Gastroesophageal sphincter (tissue), 4 donors: Measurements from ENCODE around the gene SMAD4. TPM values are rescaled to one million over a fixed set of nuclear protein-coding genes. Genes with fewer than 3 reads are reported as not detected.
A peak's percentile ranks its signal among the peaks of the same experiment; 100 is the strongest.

Experiments used
- ATAC-seq: fragments of 150-250 bp; one replicate; pipeline ENCODE4 v1.9.1; 2016; ENCODE audit warnings: mild to moderate bottlenecking, moderate library complexity
- H3K27ac ChIP-seq, 4 donors: fragments of 200-600 bp; sonication (generic) in 3 of 4; 1 replicate in 3 of 4; 2 replicates in 1 of 4; pipeline ENCODE4 v1.5.1; 2016 to 2019
- H3K27me3 ChIP-seq: fragments of 200-600 bp; sonication (generic); one replicate; pipeline ENCODE4 v1.5.1; 2019
- H3K36me3 ChIP-seq, 2 donors: fragments of 200-600 bp; sonication (generic); one replicate each; pipeline ENCODE4 v1.5.1; 2019; ENCODE audit warnings: control low read depth in 1 of 2
- H3K4me1 ChIP-seq, 3 donors: fragments of 200-600 bp; sonication (generic); 1 replicate in 2 of 3; 2 replicates in 1 of 3; pipeline ENCODE4 v1.5.1; 2016 to 2019; ENCODE audit warnings: control low read depth in 2 of 3
- H3K4me3 ChIP-seq, 2 donors: fragments of 200-600 bp; sonication (generic); one replicate each; pipeline ENCODE4 v1.5.1; 2019; ENCODE audit warnings: mild to moderate bottlenecking in 1 of 2, moderate library complexity in 1 of 2
- H3K9me3 ChIP-seq, 3 donors: fragments of 200-600 bp; sonication (generic); one replicate each; pipeline ENCODE4 v1.5.1; 2017 to 2019; ENCODE audit warnings: control low read depth in 2 of 3
- EP300 ChIP-seq: sonication (generic); formaldehyde crosslinking; IDR thresholded peaks from one replicate; pipeline ENCODE4 v1.6.1; 2017; ENCODE audit warnings: antibody characterized with exemption, mild to moderate bottlenecking
- POLR2A ChIP-seq, 2 donors: fragments of 450-650 bp; IDR thresholded peaks; one replicate each; pipeline ENCODE4 v1.6.1; 2017; ENCODE audit warnings: antibody characterized with exemption in 2 of 2, mild to moderate bottlenecking in 2 of 2, moderate library complexity in 1 of 2
- POLR2AphosphoS5 ChIP-seq: sonication (generic); formaldehyde crosslinking; IDR thresholded peaks from one replicate; pipeline ENCODE4 v1.6.1; 2017; ENCODE audit warnings: antibody characterized with exemption
- WGBS, 2 donors: methylation state at CpG; one replicate each; pipeline ENCODE4 v1.1.5; 2018; ENCODE audit warnings: low coverage in 1 of 2; 5-methylcytosine and 5-hydroxymethylcytosine counted together
- total RNA-seq, 4 donors: library from RNA; depleted of rRNA; stranded (reverse); fragments of >200 nt; gene quantifications; one replicate each; pipeline ENCODE4 v1.1.0, GENCODE V29; 2016
- TF ChIP-seq, protein P1 (sequence below), 4 experiments: fragments of 200-600 bp in 2 of 4; fragments of 450-650 bp in 2 of 4; sonication (generic) in 1 of 4; IDR thresholded peaks; one replicate each; pipeline ENCODE4 v1.5.1; 2017 to 2019; ENCODE audit warnings: antibody characterized with exemption in 4 of 4, mild to moderate bottlenecking in 2 of 4, moderate library complexity in 2 of 4

Gene SMAD4
- total RNA-seq, 4 donors from 2014 or later = 132 to 170 (median 137) TPM

DNA sequence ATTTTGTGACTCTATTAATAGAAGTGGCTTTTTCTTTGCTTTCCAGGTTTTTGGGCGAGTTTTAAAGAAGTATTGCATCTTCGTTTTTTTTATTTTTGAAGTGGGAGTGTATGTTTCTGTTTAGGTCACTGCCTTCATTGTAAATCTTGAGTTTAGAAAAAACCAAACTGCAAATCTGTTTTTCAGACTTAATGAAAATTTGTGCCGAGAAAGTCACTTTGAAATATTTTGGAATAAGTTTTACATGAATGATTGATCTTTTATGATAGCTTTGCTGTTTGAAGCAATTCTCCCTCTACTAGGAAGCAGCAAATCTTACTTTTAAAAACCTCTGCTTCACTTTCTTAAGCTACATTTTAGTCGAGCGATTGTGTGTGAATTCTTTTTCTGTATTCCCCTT is 2.2 kb downstream of the SMAD4 start:
- no peaks in the 10 kb centered on the region for H3K27me3 ChIP-seq
- WGBS, 2 donors = 6 to 15% methylated on average over 5 of the region's 5 CpGs
- H3K9me3 ChIP-seq = no peaks in the 10 kb centered on the region
- peak overlapping the region; percentile 5 to 99 (median 54) for H3K27ac ChIP-seq
- TF ChIP-seq, protein P1, sequence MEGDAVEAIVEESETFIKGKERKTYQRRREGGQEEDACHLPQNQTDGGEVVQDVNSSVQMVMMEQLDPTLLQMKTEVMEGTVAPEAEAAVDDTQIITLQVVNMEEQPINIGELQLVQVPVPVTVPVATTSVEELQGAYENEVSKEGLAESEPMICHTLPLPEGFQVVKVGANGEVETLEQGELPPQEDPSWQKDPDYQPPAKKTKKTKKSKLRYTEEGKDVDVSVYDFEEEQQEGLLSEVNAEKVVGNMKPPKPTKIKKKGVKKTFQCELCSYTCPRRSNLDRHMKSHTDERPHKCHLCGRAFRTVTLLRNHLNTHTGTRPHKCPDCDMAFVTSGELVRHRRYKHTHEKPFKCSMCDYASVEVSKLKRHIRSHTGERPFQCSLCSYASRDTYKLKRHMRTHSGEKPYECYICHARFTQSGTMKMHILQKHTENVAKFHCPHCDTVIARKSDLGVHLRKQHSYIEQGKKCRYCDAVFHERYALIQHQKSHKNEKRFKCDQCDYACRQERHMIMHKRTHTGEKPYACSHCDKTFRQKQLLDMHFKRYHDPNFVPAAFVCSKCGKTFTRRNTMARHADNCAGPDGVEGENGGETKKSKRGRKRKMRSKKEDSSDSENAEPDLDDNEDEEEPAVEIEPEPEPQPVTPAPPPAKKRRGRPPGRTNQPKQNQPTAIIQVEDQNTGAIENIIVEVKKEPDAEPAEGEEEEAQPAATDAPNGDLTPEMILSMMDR (IDR thresholded peaks at IDR 0.05) = no peak
- no peak for TF ChIP-seq POLR2AphosphoS5
- no peak for TF ChIP-seq POLR2A (IDR thresholded peaks at IDR 0.05)
- TF ChIP-seq EP300 = no peak
- peaks cover 0 to 4% of the 10 kb centered on the region in 2 donors for H3K36me3 ChIP-seq
- no peak for ATAC-seq
- peak overlapping the region; percentile 48 to 94 for H3K4me3 ChIP-seq
- peaks cover 18 to 83% (median 45%) of the 10 kb centered on the region in 3 donors for H3K4me1 ChIP-seq

DNA sequence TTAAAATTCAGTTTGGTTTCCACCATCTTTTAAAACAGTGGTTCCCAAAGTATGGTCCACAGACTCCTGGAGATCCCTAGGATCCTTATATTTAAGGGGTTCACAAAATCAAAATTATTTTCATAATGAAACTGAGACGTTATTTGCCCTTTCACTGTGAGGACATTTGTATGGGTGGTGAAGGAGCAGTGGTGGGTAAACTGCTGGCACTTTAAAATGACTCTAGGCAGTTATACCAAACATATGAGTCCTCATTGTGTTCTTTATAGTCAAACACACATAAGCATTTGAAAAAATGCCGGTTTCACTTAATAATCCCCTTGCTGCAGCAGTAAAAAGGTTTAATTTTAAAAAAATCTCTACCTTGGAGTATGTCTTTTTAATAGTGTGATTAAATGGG is 7.2 kb downstream of the SMAD4 start:
- H3K4me1 ChIP-seq = peaks cover 34 to 100% (median 56%) of the 10 kb centered on the region in 3 donors
- WGBS, 2 donors = 40% methylated on average over 2 of the region's 2 CpGs

DNA sequence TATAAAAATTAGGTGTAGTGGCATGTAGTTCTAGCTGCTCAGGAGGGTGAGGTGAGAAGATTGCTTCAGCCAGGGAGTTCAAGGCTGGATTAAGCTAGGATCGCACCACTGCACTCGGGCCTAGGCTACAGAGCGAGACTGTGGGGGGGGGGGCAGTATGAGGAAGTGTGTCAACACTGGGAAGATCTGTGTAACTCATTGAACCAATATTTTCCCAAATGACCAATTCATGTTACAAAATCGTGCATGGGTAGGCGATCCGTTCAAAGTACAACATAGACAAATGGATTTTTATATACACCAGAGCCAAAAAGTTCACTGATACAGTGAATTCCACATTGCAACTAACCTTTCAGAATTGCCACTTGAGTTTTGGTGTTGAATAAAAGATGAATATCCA is 8.1 kb downstream of the SMAD4 start:
- peaks cover 34 to 100% (median 56%) of the 10 kb centered on the region in 3 donors for H3K4me1 ChIP-seq
- WGBS, 2 donors = 53 to 62% methylated on average over 6 of the region's 6 CpGs
- no peaks in the 10 kb centered on the region for H3K27me3 ChIP-seq
- peak overlapping the region in 1 of 4 donors; percentile 2 for H3K27ac ChIP-seq
- H3K4me3 ChIP-seq = no peak overlapping the region
- TF ChIP-seq POLR2AphosphoS5 = no peak
- TF ChIP-seq POLR2A (IDR thresholded peaks at IDR 0.05) = no peak
- TF ChIP-seq EP300 = no peak
- TF ChIP-seq, protein P1 (IDR thresholded peaks at IDR 0.05) = no peak
- peaks cover 0 to 4% of the 10 kb centered on the region in 2 donors for H3K36me3 ChIP-seq
- H3K9me3 ChIP-seq = no peaks in the 10 kb centered on the region
- no peak for ATAC-seq

More for the DNA sequence above, 7.2 kb downstream of the SMAD4 start:
- Histone ChIP-seq H3K27me3 (no peaks in the 10 kb centered on the region), H3K4me3 (no peak overlapping the region), H3K36me3 (peaks cover 0 to 4% of the 10 kb centered on the region in 2 donors), H3K9me3 (no peaks in the 10 kb centered on the region), H3K27ac (peak overlapping the region in 1 of 4 donors; percentile 2)
- TF ChIP-seq, protein P1 (IDR thresholded peaks at IDR 0.05) = no peak
- TF ChIP-seq EP300 = no peak
- no peak for TF ChIP-seq POLR2AphosphoS5
- TF ChIP-seq POLR2A (IDR thresholded peaks at IDR 0.05) = no peak
- no peak for ATAC-seq

DNA sequence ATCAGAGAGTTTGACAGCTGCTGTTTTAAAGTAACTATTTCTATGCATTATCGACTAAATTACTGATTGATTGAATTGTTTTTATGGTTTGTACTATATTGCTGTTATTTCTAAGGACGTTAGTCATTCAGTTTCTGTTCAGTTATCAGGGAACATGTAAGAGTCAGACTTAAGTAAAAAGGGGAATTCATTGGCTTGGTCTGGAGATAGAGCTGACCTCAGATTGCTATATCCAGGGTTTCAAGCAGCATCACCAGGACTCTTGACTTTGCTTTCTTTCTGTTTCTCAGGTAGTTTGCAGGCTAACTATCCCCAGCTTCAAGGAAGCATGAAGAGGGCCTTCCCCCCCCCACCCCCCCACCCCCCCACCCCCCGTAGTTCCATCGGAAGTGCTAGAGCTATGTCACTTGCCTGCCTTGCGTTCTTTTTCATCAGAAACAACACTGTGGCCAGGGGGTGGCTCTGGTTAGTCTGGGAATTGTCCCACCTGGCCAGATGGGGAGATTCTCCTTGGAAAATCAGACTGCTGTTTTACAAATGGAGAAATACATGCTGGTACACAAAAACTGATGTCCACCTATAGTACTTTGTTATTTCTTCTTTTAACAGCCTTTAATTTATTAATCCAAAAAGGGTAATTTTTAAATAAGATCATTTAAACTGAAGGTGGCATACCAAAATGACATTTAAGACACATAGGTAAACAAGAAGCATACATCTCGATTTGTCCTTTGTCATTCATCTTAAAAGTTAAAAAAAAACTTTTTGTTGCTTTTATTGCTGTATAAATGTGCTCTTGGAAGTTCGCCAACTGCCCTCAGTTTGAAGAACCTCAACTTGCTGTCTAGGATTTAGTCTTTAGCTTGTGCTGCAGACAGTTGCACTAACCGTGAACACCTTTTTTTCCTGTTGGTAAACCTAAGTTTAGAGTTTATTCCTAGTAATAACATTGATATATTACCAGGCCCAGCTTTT is 9.4 kb downstream of the SMAD4 start:
- WGBS, 2 donors = 35 to 55% methylated on average over 5 to 6 of the region's 8 CpGs
- no peak overlapping the region for H3K4me3 ChIP-seq
- no peak overlapping the region for H3K27ac ChIP-seq
- H3K27me3 ChIP-seq = no peaks in the 10 kb centered on the region
- H3K36me3 ChIP-seq = peaks cover 0 to 1% of the 10 kb centered on the region in 2 donors
- H3K4me1 ChIP-seq = peaks cover 34 to 100% (median 46%) of the 10 kb centered on the region in 3 donors
- no peak for ATAC-seq
- H3K9me3 ChIP-seq = no peaks in the 10 kb centered on the region
- TF ChIP-seq POLR2A (IDR thresholded peaks at IDR 0.05) (no peak), EP300 (no peak)

DNA sequence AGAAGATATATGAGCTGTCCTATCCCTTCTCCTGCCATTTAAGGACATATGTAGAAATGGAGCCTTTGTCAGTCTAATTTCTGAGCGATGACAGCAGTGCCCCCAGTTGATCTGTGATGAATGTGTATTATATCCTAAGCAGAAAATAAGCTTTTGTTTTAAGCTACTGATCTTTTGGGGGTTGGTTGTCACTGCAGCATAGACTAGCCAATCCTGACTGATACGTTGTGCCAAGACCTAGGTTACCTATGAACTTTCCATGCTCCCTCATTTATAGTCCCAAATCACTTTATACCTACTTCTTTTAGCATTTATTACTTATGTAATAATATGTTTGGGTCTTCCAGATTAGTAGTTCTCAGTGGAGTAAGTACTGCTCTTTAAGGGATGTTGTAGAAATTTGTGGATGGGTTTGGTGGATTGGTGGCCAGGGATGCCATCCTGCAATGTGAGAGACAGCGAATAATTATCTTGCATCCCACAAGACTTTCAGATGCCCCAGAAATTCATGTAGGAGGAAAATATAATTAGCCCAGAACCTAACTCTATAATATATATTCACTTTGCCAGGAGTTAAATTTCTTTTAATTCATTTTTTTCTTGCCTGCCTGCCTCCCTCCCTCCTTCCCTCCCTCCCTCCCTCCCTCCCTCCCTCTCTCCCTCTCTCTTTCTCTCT is 11.8 kb downstream of the SMAD4 start:
- WGBS, 2 donors = 78 to 80% methylated on average over 2 to 3 of the region's 3 CpGs
- no peaks in the 10 kb centered on the region for H3K36me3 ChIP-seq
- peaks cover 16 to 94% (median 35%) of the 10 kb centered on the region in 3 donors for H3K4me1 ChIP-seq
- no peaks in the 10 kb centered on the region for H3K27me3 ChIP-seq
- no peak for ATAC-seq
- no peak overlapping the region for H3K27ac ChIP-seq
- TF ChIP-seq POLR2AphosphoS5 (no peak), EP300 (no peak), POLR2A (IDR thresholded peaks at IDR 0.05) (no peak)
- TF ChIP-seq, protein P1 (IDR thresholded peaks at IDR 0.05) = no peak
- no peak overlapping the region for H3K4me3 ChIP-seq
- H3K9me3 ChIP-seq = no peaks in the 10 kb centered on the region
